Measurements from ENCODE around the gene NEFH.

DNA sequence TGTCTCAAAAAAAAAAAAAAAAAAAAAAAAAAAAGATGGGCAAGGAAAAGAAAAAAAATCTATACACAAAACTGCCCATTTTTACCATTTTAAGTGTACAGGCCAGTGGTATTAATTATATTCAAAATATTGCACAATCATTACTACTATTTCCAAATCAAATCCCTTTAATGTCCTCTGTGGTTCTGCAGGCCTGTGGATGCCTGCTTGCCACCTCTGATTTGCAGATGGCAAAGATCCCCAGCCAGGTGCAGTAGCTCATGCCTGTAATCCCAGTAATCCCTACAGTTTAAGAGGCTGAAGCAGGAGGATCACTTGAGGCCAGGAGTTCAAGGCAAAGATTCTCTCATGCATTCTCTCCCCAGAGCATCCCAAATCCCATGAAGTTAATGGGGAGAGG lies 21.5 kb upstream of the NEFH start:
- TF ChIP-seq, protein P1, sequence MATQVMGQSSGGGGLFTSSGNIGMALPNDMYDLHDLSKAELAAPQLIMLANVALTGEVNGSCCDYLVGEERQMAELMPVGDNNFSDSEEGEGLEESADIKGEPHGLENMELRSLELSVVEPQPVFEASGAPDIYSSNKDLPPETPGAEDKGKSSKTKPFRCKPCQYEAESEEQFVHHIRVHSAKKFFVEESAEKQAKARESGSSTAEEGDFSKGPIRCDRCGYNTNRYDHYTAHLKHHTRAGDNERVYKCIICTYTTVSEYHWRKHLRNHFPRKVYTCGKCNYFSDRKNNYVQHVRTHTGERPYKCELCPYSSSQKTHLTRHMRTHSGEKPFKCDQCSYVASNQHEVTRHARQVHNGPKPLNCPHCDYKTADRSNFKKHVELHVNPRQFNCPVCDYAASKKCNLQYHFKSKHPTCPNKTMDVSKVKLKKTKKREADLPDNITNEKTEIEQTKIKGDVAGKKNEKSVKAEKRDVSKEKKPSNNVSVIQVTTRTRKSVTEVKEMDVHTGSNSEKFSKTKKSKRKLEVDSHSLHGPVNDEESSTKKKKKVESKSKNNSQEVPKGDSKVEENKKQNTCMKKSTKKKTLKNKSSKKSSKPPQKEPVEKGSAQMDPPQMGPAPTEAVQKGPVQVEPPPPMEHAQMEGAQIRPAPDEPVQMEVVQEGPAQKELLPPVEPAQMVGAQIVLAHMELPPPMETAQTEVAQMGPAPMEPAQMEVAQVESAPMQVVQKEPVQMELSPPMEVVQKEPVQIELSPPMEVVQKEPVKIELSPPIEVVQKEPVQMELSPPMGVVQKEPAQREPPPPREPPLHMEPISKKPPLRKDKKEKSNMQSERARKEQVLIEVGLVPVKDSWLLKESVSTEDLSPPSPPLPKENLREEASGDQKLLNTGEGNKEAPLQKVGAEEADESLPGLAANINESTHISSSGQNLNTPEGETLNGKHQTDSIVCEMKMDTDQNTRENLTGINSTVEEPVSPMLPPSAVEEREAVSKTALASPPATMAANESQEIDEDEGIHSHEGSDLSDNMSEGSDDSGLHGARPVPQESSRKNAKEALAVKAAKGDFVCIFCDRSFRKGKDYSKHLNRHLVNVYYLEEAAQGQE (IDR thresholded peaks at IDR 0.05; ENCODE audit: insufficient read depth in 1 of 2, low read depth in 2 of 2, low read length in 2 of 2) = no peak
- no peak for TF ChIP-seq POLR2AphosphoS5 (IDR thresholded peaks at IDR 0.05; ENCODE audit: low read depth, low read length)
- TF ChIP-seq TAF1 (IDR thresholded peaks at IDR 0.05; ENCODE audit: borderline replicate concordance, insufficient read depth, low read length) = no peak
